GM19372 (cell line): ENCODE measurements around the gene B3GNT3.

Experiments used
- ATAC-seq: cut with Tn5 transposase; IDR thresholded peaks from one replicate; pipeline ENCODE4 v1.9.1; 2021; ENCODE audit warnings: mild to moderate bottlenecking, low read depth, moderate library complexity; ENCODE audit not compliant: unreplicated experiment

B3GNT3 gene

GRCh38 chr19:17830567-17831418 is 35.9 kb downstream of the B3GNT3 start:
- ATAC-seq: no peak

- no peak for ATAC-seq
These were observed 36.5 kb downstream of the B3GNT3 start for GRCh38 chr19:17831419-17831888.

GRCh38 chr19:17832443-17833208 is 37.7 kb downstream of the B3GNT3 start:
- no peak for ATAC-seq

GRCh38 chr19:17834350-17835181 is 39.6 kb downstream of the B3GNT3 start:
- ATAC-seq: no peak

GRCh38 chr19:17835182-17836006 is 40.5 kb downstream of the B3GNT3 start:
- ATAC-seq: no peak

- no peak for ATAC-seq
These were observed 41.6 kb downstream of the B3GNT3 start for GRCh38 chr19:17836530-17836929.

GRCh38 chr19:17837972-17838371 is 43.0 kb downstream of the B3GNT3 start:
- ATAC-seq: no peak

GRCh38 chr19:17840019-17840418 is 45.1 kb downstream of the B3GNT3 start:
- no peak for ATAC-seq

- no peak for ATAC-seq
These were observed 46.5 kb downstream of the B3GNT3 start for GRCh38 chr19:17841371-17841809.

- no peak for ATAC-seq
These were observed 47.1 kb downstream of the B3GNT3 start for GRCh38 chr19:17841810-17842662.

- ATAC-seq: no peak
These were observed 47.8 kb downstream of the B3GNT3 start for GRCh38 chr19:17842663-17843291.

- ATAC-seq: no peak
These were observed 48.4 kb downstream of the B3GNT3 start for GRCh38 chr19:17843292-17843827.

GRCh38 chr19:17843908-17844490 is 49.1 kb downstream of the B3GNT3 start:
- no peak for ATAC-seq

GRCh38 chr19:17846146-17846545 is 51.2 kb downstream of the B3GNT3 start:
- no peak for ATAC-seq

GRCh38 chr19:17847538-17848366 is 52.8 kb downstream of the B3GNT3 start, which contains the start of gene JAK3:
Gene JAK3, minus strand, starts transcription at chr19:17847982. Its CDS starts 3,565 bp downstream, at chr19:17844417.
- ATAC-seq: no peak

- no peak for ATAC-seq
These were observed 53.8 kb downstream of the B3GNT3 start for GRCh38 chr19:17848595-17849292.
